SK-N-SH treated with all-trans-retinoic acid at 6 μM for 48 hours (cell line): ENCODE measurements around the gene EMC10.

Experiments
- BACH2 ChIP-seq: fragments of 250-450 bp; sonication (Bioruptor Pico); IDR thresholded peaks from 2 replicates; pipeline ENCODE4 v1.9.0; 2021; ENCODE audit warnings: mild to moderate bottlenecking, borderline replicate concordance
- CSRNP3 ChIP-seq: fragments of 250-450 bp; sonication (Bioruptor Pico); IDR thresholded peaks from 2 replicates; pipeline ENCODE4 v1.5.1; 2021; ENCODE audit warnings: mild to moderate bottlenecking, moderate library complexity
- POU6F1 ChIP-seq: fragments of 250-450 bp; sonication (Bioruptor Pico); IDR thresholded peaks from 2 replicates; pipeline ENCODE4 v1.8.0; 2021; ENCODE audit warnings: low read depth, mild to moderate bottlenecking, moderate library complexity, borderline replicate concordance
- PPARA ChIP-seq: fragments of 250-450 bp; sonication (Bioruptor Pico); IDR thresholded peaks from 2 replicates; pipeline ENCODE4 v1.5.0; 2020; ENCODE audit warnings: mild to moderate bottlenecking, borderline replicate concordance
- RARB ChIP-seq: fragments of 250-450 bp; sonication (Bioruptor Pico); IDR thresholded peaks from 2 replicates; pipeline ENCODE4 v1.8.0; 2021; ENCODE audit warnings: mild to moderate bottlenecking, moderate library complexity
- SNAI2 ChIP-seq: fragments of 250-450 bp; sonication (Bioruptor Pico); IDR thresholded peaks from 2 replicates; pipeline ENCODE4 v1.5.0; 2020; ENCODE audit warnings: mild to moderate bottlenecking, moderate library complexity
- ZNF565 ChIP-seq: fragments of 450-650 bp; formaldehyde crosslinking; conservative IDR thresholded peaks from 2 replicates; pipeline ENCODE4 v1.5.0; 2020; ENCODE audit warnings: low read depth, mild to moderate bottlenecking, moderate library complexity

GRCh38 chr19:50482271-50482855 lies 6.1 kb downstream of the EMC10 start:
- TF ChIP-seq ZNF565 (CRISPR knock-in tag) (no peak), SNAI2 (CRISPR knock-in tag) (no peak), PPARA (CRISPR knock-in tag) (no peak), POU6F1 (CRISPR knock-in tag) (no peak), CSRNP3 (CRISPR knock-in tag) (no peak), BACH2 (CRISPR knock-in tag) (no peak), RARB (CRISPR knock-in tag) (no peak)
